MG63 (cell line): ENCODE results near the gene PTGIS. TPM values are rescaled to one million over a fixed set of nuclear protein-coding genes. Genes with fewer than 3 reads are reported as not detected.
A peak's percentile ranks its signal among the peaks of the same experiment; 100 is the strongest.

Experiments
- DNase-seq: peaks from one replicate; pipeline ENCODE4 v3.0.0-alpha.2; 2020
- H3K27me3 ChIP-seq: fragments of 250-450 bp; sonication (Bioruptor Pico); 2 replicates; pipeline ENCODE4 v1.5.1; 2020; ENCODE audit warnings: mild to moderate bottlenecking, moderate library complexity
- H3K36me3 ChIP-seq: fragments of 250-450 bp; sonication (Bioruptor Pico); 2 replicates; pipeline ENCODE4 v1.5.1; 2020; ENCODE audit warnings: mild to moderate bottlenecking, moderate library complexity
- H3K4me3 ChIP-seq: fragments of 250-450 bp; sonication (Bioruptor Pico); 2 replicates; pipeline ENCODE4 v1.5.1; 2020; ENCODE audit warnings: mild to moderate bottlenecking, moderate library complexity
- H3K9me3 ChIP-seq: fragments of 250-450 bp; sonication (Bioruptor Pico); 2 replicates; pipeline ENCODE4 v1.5.1; 2020; ENCODE audit warnings: mild to moderate bottlenecking, moderate library complexity
- total RNA-seq: library from RNA; depleted of rRNA; stranded (reverse); fragments of >200 nt; shearing (Covaris generic); gene quantifications from 2 replicates; pipeline ENCODE4 v1.2.3, GENCODE V29; 2014; ENCODE audit warnings: low replicate concordance

The PTGIS gene
- total RNA-seq, 1 experiment from 2014 or later = 6.2 TPM

DNA sequence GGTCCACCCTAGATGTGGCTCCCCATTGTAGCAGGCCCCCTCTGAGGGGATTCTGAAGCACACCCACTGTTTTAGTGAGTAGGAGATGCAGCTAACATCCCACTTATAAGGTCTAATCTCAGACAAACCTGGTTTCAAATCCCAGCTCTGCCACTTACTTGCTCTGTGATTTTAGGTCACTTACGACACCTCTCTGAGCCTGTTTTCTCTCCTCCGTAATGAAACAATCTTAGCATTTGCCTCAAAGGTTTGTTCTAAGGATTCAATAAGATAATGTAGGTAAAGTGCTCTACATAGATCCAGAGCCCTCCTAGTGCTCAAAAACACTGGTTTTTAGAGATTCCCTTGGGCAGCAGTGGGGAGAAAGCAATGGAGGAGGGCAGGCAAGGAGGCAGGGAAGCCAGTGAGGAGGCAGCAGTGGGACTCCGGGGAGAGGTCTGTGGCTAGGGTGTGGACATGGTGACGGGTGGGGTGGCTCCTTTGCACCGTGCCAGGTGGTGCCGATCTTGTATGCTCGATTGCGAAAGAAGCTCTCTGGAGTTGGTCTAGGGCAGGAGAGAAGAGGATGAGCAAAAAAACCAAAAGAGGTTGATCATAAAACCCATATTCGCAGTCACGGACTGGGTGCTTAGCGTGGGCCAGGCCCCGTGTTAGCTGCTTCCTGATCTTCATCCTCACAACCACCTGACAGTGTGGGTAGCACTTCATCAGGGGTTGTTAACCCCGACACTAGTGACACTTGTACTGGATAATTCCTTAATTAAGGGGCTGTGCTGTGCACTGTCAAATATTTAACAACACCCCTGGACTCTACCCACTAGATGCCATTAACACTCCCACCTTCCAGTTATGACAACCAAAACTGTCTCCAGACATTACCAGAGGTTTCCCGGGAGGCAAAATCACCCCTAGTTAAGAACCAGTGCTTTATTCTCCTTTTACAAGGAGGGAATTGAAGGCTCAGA, 16.8 kb upstream of the PTGIS start:
- no peak for DNase-seq
- no peaks in the 10 kb centered on the region for H3K27me3 ChIP-seq
- H3K4me3 ChIP-seq = no peak overlapping the region
- peaks cover 7% of the 10 kb centered on the region for H3K9me3 ChIP-seq
- no peaks in the 10 kb centered on the region for H3K36me3 ChIP-seq

DNA sequence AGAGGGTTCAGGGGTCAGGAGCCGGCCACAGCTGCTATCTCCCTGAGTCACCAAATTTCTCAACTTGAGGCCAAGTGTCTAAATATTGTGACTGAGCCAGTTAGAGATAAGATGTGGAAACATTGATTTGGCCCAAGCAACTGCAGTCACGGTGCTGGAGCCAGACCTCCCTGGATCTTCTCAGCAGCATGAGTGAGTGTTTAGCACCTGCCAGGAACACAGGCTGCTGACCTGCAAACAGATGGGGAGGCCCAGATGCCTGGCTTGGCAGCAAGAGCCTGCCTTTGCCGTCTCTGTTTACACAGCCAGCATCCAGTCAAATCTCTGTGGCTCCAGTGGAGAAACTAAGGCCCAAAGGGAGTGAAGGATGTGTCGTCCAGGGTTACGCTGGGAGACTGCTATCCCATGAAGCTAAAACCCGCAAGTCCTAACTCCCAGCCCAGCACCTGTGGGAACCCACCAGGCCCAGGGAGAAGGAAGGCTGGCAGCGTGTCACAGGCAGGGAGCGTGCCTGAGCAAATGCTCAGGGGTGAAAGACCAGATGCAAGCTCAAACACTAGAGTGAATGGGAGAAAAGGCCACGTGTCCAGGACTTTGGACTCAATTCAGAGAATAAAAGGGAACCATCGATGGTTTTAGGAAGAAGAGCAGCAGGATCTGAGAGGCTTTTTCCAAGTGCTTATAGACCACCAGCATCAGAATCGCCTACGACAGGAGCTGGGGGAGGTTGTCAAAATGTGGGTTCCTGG, 15.9 kb upstream of the PTGIS start:
- peaks cover 7% of the 10 kb centered on the region for H3K9me3 ChIP-seq
- peak; percentile 87 for DNase-seq
- no peak overlapping the region for H3K4me3 ChIP-seq
- H3K27me3 ChIP-seq = no peaks in the 10 kb centered on the region
- H3K36me3 ChIP-seq = no peaks in the 10 kb centered on the region

GRCh38 chr20:49583343-49583668, 15.4 kb upstream of the PTGIS start:
- Histone ChIP-seq H3K27me3 (no peaks in the 10 kb centered on the region), H3K36me3 (no peaks in the 10 kb centered on the region), H3K4me3 (no peak overlapping the region), H3K9me3 (peaks cover 7% of the 10 kb centered on the region)
- DNase-seq = no peak

GRCh38 chr20:49582413-49583334, 14.7 kb upstream of the PTGIS start:
- peaks cover 7% of the 10 kb centered on the region for H3K9me3 ChIP-seq
- H3K27me3 ChIP-seq = no peaks in the 10 kb centered on the region
- no peak for DNase-seq
- no peak overlapping the region for H3K4me3 ChIP-seq
- no peaks in the 10 kb centered on the region for H3K36me3 ChIP-seq

- Histone ChIP-seq H3K27me3 (no peaks in the 10 kb centered on the region), H3K4me3 (no peak overlapping the region), H3K9me3 (peaks cover 7% of the 10 kb centered on the region), H3K36me3 (no peaks in the 10 kb centered on the region)
- DNase-seq = no peak
Measured at GRCh38 chr20:49581482-49581881, 13.5 kb upstream of the PTGIS start.

DNA sequence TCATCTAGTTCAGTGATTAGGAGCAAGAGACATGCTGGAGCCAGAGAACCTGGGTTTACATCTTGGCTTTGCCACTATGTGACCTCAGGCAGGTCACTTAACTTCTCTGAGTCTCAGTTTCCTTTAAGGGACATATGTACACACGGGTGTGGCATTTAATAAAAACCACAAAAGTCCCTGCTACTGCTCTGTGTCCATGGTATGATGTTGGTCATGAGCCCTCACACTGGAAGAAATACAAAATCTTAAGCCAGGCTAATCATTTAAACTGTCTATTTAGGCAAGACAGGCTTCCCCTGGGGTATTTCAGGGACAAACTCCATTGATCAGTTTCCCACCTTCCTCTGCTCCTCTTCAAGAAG, 12.9 kb upstream of the PTGIS start:
- Histone ChIP-seq H3K27me3 (no peaks in the 10 kb centered on the region), H3K36me3 (no peaks in the 10 kb centered on the region), H3K9me3 (peaks cover 7% of the 10 kb centered on the region), H3K4me3 (no peak overlapping the region)
- no peak for DNase-seq

GRCh38 chr20:49579874-49580812, 12.2 kb upstream of the PTGIS start:
- Histone ChIP-seq H3K9me3 (peaks cover 7% of the 10 kb centered on the region), H3K27me3 (no peaks in the 10 kb centered on the region), H3K36me3 (no peaks in the 10 kb centered on the region), H3K4me3 (no peak overlapping the region)
- no peak for DNase-seq

GRCh38 chr20:49579195-49579594, 11.3 kb upstream of the PTGIS start:
- no peaks in the 10 kb centered on the region for H3K27me3 ChIP-seq
- DNase-seq = no peak
- H3K4me3 ChIP-seq = no peak overlapping the region
- H3K36me3 ChIP-seq = no peaks in the 10 kb centered on the region
- H3K9me3 ChIP-seq = peaks cover 7% of the 10 kb centered on the region

DNA sequence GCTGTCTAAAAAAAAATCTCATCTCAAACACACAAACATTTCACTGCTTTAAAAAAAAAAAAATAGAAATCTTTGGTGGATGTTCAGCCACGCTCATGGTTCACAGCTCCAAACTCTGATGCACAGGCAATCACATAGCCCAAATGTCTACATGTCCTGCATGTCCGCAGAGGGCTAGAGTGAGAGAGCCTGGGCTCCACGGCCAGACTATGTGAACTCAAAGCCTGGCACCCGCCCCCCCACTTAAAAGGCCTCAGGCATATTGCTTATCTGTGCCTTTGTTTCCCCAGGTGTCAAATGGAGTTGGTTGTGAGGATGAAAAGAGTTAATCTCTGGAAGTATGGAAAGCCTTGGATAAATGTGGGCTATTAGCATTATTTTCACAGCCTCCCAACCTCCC, 10.5 kb upstream of the PTGIS start:
- DNase-seq = no peak
- Histone ChIP-seq H3K27me3 (no peaks in the 10 kb centered on the region), H3K9me3 (peaks cover 7% of the 10 kb centered on the region), H3K36me3 (no peaks in the 10 kb centered on the region), H3K4me3 (no peak overlapping the region)

DNA sequence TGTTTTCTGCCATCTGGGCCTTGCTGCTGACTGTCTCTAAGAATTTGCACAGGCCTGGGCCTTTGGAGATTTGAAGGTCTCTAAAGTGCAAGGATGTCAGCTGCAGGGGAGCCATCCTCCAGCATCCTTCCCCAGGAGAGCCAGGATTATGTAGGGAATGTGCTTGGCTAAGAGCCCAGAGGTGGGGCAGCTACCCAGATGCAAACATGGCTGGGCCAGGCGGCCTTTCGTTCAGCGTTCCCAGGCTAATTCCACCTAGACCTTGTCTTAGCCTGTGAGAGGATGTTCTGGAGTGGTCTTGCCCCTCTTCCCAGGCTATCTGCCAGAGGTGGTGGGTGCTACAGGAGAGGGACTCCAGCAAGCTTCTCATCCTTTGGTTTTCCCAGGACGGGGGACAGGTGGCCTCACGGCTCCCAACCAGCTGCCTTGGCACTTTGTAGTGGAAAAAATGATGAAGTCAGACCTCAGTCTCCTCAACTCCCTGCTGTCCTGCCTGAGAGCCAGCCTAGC, 7.7 kb upstream of the PTGIS start:
- H3K36me3 ChIP-seq = no peaks in the 10 kb centered on the region
- no peak overlapping the region for H3K4me3 ChIP-seq
- H3K27me3 ChIP-seq = no peaks in the 10 kb centered on the region
- H3K9me3 ChIP-seq = no peaks in the 10 kb centered on the region; the same call in 1 of the 2 replicates
- DNase-seq = no peak

DNA sequence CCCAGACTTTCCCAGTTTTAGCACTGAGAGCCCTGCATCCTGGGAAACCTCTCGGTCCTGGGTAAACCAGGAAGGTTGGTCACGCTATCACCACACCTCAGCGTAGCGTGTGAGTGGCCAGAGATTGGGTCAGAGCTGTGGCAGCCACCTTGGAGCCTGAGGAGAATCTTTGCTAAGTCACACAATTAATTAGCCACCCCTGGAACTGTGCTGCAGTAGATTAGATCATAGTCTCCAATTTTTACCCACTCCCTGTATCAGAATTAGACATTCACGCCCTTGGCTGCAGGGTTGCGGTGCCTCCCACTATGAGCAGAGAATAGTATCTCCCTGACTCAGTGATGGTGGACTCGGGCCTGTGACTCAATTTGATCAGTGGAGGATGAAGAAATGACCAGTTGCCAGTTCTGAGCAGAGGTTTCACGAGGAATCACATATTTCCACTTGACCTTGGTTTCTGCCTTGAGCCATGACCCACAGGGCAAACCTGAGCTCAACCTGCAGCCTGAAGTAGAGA, 6.0 kb upstream of the PTGIS start:
- Histone ChIP-seq H3K36me3 (no peaks in the 10 kb centered on the region), H3K9me3 (no peaks in the 10 kb centered on the region; the same call in 1 of the 2 replicates), H3K4me3 (no peak overlapping the region), H3K27me3 (no peaks in the 10 kb centered on the region)
- peak; percentile 79 for DNase-seq

DNA sequence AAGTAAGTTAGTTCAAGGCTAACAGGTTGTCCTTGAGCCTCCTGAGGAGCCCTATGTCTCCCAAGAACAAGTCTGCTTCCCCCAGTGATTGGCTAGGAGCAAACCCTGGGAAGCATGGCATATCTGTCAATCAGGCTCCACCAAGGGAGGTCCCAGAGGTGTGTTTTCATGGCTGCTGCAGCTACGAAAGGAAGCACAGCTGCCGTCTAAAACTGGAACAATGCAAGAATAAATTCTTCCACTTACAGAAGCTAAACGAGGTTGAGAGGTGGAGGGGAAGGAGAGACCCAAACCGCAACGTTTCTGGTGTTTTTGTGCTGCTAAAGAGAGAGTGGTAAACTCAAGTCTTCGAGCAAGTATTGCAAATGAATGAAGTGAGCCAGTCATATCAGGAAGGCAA, 4.9 kb upstream of the PTGIS start:
- no peak for DNase-seq
- Histone ChIP-seq H3K4me3 (no peak overlapping the region), H3K27me3 (no peaks in the 10 kb centered on the region), H3K36me3 (no peaks in the 10 kb centered on the region), H3K9me3 (no peaks in the 10 kb centered on the region; the same call in 1 of the 2 replicates)

DNA sequence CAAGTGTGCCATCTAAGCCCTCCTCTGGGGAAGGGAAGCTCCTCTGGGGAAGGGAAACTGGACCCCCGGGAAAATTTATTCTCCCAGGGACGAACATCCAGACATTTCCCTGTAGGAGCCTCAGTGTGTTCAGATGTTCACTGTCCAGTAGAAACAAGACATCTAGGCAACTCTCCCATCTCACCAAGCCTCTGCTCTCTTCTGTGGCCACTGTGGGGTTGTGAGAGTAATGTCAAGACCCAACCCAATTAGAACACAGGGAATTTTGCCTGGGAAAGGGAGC, 3.6 kb upstream of the PTGIS start:
- DNase-seq = no peak
- H3K36me3 ChIP-seq = no peaks in the 10 kb centered on the region
- H3K27me3 ChIP-seq = no peaks in the 10 kb centered on the region
- no peak overlapping the region for H3K4me3 ChIP-seq
- no peaks in the 10 kb centered on the region; the same call in 1 of the 2 replicates for H3K9me3 ChIP-seq

DNA sequence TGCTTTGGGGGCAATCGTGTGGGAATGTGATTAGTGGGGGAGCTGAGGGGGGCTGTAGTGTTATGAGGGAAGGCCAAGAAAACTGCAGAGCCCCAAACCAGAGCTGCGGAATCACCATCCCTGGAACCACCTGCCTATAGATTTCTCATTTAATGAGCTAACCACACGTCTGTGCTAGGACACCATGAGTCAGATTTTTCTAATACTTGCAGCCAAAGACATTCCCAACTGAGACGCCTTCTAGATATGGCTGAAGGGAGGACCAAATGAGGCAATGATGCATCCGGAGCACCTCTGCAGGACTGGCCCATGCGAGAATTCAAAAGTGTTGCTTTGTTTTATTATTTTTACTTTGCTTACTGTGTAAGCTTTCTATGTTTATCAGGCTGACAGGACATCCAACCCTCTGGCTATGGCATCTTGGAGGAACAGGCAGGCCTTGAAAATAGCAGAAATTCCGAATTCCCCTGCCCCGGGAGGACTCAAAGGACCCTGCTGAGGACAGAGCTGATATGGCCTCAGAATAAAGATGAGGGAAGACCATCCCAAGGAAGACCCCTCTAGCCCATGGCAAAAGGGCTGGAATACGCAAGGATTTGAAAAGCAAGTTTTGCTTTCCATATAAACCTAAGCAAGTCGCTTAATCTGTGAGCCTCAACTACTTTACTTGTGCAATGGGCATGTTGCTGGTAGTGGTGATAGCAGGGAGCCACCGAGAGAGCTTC, 3.1 kb upstream of the PTGIS start:
- Histone ChIP-seq H3K27me3 (no peaks in the 10 kb centered on the region), H3K9me3 (no peaks in the 10 kb centered on the region), H3K36me3 (no peaks in the 10 kb centered on the region), H3K4me3 (no peak overlapping the region)
- DNase-seq = peak; percentile 61

DNA sequence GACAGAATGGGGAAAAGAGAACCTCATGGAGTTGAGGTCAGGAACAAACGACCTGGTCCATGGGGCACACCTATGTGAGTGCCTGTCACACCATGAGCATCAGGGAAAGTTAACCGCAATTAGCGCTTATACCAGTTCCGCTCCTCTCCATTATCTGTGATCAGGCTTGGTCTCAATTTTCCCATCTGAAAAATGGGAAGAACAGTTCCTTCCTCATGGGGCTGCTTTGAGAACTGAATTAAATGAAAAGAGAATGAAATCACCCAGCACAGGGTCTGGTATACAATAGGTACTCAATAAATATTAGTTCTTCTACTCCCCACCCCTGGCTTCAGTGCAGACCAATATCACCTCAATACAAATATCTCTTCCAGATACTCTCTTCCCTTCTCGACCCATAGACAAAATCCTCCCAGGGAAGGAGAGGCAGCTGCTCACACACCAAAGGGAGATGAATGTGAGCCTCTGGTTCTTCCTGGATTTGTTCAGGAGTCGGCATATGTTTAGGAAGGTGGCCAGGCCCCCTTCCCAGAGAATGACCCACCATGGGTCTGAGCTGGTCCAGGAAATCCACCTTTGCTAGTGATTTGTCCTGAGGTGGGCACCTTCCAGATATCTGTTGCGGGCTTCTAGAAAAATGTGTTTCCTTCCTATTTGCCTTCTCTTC, 2.4 kb upstream of the PTGIS start:
- Histone ChIP-seq H3K27me3 (no peaks in the 10 kb centered on the region), H3K4me3 (no peak overlapping the region), H3K9me3 (no peaks in the 10 kb centered on the region), H3K36me3 (no peaks in the 10 kb centered on the region)
- DNase-seq = no peak
